A673 (cell line): Measurements from ENCODE around the gene ZNF500. TPM values are rescaled to one million over a fixed set of nuclear protein-coding genes. Genes with fewer than 3 reads are reported as not detected.

Experiments used
- BruUV-seq: library from RNA; stranded (reverse); fragments of 400-500 nt; replicated peaks from 2 replicates; lab custom pipeline; 2021; lab: Mats Ljungman, UMichigan
- CTCF ChIA-PET: fragments of 300-600 bp; sonication (Branson Sonifier 250); formaldehyde crosslinking; loops from one replicate; lab custom pipeline; 2022; ENCODE audit warnings: antibody characterized with exemption; lab: Charles Lee
- POLR2A ChIA-PET: fragments of 300-600 bp; sonication (Branson Sonifier 250); formaldehyde crosslinking; loops from one replicate; lab custom pipeline; 2022; ENCODE audit warnings: antibody characterized with exemption; ENCODE audit not compliant: low non-redundant PET; lab: Charles Lee
- DNase-seq: peaks from one replicate; pipeline ENCODE4 v3.0.0-alpha.2; 2015; ENCODE audit warnings: low spot score
- H3K27ac ChIP-seq: fragments of 200-600 bp; sonication (generic); 2 replicates; pipeline ENCODE4 v1.5.1; 2016; ENCODE audit warnings: mixed run types, low read depth, mild to moderate bottlenecking, mixed read lengths, antibody characterized with exemption, low read length; ENCODE audit not compliant: poor library complexity, severe bottlenecking
- H3K27me3 ChIP-seq: fragments of 200-600 bp; sonication (generic); replicated peaks from 2 replicates; pipeline ENCODE4 v1.6.1; 2017; ENCODE audit warnings: mixed run types, low read depth, mild to moderate bottlenecking, mixed read lengths, antibody characterized with exemption, low read length; ENCODE audit not compliant: insufficient read depth, poor library complexity
- H3K36me3 ChIP-seq: fragments of 200-600 bp; sonication (generic); 2 replicates; pipeline ENCODE4 v1.6.1; 2016; ENCODE audit warnings: mixed run types, mild to moderate bottlenecking, mixed read lengths, antibody characterized with exemption, low read length; ENCODE audit not compliant: insufficient read depth, poor library complexity, severe bottlenecking
- H3K4me1 ChIP-seq: fragments of 200-600 bp; sonication (generic); 2 replicates; pipeline ENCODE4 v1.6.1; 2017; ENCODE audit warnings: mixed run types, mild to moderate bottlenecking, mixed read lengths, antibody characterized with exemption, low read length; ENCODE audit not compliant: insufficient read depth, poor library complexity, severe bottlenecking
- H3K4me3 ChIP-seq: fragments of 200-600 bp; sonication (generic); 2 replicates; pipeline ENCODE4 v1.5.1; 2016; ENCODE audit warnings: low read depth, mixed run types, mild to moderate bottlenecking, mixed read lengths, low read length; ENCODE audit not compliant: poor library complexity, severe bottlenecking
- H3K9me3 ChIP-seq: fragments of 200-600 bp; sonication (generic); 2 replicates; pipeline ENCODE4 v1.6.1; 2016; ENCODE audit warnings: mixed run types, low read depth, mild to moderate bottlenecking, mixed read lengths, antibody characterized with exemption, low read length; ENCODE audit not compliant: poor library complexity, severe bottlenecking
- CTCF ChIP-seq: fragments of 300-800, 200-600 bp; sonication (generic); conservative IDR thresholded peaks from 2 replicates; pipeline ENCODE4 v1.5.1; 2017; ENCODE audit warnings: low read depth, mild to moderate bottlenecking, antibody characterized with exemption, low read length, moderate library complexity, mixed read lengths
- EZH2 ChIP-seq: fragments of 200-600 bp; sonication (generic); IDR thresholded peaks from 2 replicates; pipeline ENCODE4 v1.6.1; 2017; ENCODE audit warnings: borderline replicate concordance, low read depth, mild to moderate bottlenecking, mixed read lengths, antibody characterized with exemption, low read length; ENCODE audit not compliant: poor library complexity, severe bottlenecking
- intact Hi-C: fragments of 100-400 bp; cut with micrococcal nuclease; formaldehyde crosslinking; loops from one replicate; pipeline ENCODE4 v1.10.0; 2022; ENCODE audit not compliant: unreplicated experiment
- total RNA-seq: library from RNA; stranded (reverse); gene quantifications from 2 replicates; pipeline ENCODE4 v1.2.3, GENCODE V29; 2021

ZNF500 gene
- total RNA-seq, 1 experiment from 2014 or later, result 16.8 TPM

DNA sequence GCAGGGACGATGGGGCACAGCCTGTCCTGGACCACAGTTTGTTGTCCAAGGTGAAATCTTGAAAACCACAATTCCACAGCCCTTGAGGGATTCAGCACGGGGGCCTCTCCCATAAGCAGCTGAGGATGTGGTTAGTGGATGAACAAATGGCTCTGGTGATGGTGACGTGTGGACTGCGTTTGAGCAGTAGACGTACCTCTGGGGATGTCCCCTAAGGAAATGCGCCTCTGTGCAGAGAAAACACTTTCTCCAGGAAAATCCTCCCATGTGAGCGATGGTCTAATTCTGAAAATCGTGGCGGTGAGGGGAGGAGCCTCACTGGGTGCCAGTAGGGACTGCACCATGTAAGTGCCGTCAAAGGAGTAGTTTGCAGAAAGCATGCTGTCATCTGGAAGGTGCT is 23.9 kb upstream of the ZNF500 start:
- H3K27ac ChIP-seq, result no peak overlapping the region
- H3K4me1 ChIP-seq, result no peaks in the 10 kb centered on the region
- TF ChIP-seq CTCF, result no peak
- TF ChIP-seq EZH2, result no peak
- H3K36me3 ChIP-seq, result no peaks in the 10 kb centered on the region
- H3K4me3 ChIP-seq, result no peak overlapping the region
- no peak for DNase-seq
- CTCF ChIA-PET, result no interaction called here
- no TSS peak for BruUV-seq
- no peaks in the 10 kb centered on the region for H3K9me3 ChIP-seq
- no peaks in the 10 kb centered on the region for H3K27me3 ChIP-seq
- intact Hi-C loops, result no loop called here
- POLR2A ChIA-PET, result no interaction called here

- Histone ChIP-seq H3K4me3 (no peak overlapping the region), H3K36me3 (no peaks in the 10 kb centered on the region), H3K9me3 (no peaks in the 10 kb centered on the region), H3K27ac (no peak overlapping the region), H3K27me3 (no peaks in the 10 kb centered on the region), H3K4me1 (no peaks in the 10 kb centered on the region)
- intact Hi-C loops, result no loop called here
- TF ChIP-seq CTCF (no peak), EZH2 (no peak)
- DNase-seq, result no peak
- no TSS peak for BruUV-seq
- CTCF ChIA-PET, result no interaction called here
- POLR2A ChIA-PET, result interaction anchor here (0.6 kb wide), 1 partner anchor 13 kb away, joined by 3 read pairs; no protein-coding TSS in a partner anchor
Observed at GRCh38 chr16:4790261-4790660, 23.3 kb upstream of the ZNF500 start.

DNA sequence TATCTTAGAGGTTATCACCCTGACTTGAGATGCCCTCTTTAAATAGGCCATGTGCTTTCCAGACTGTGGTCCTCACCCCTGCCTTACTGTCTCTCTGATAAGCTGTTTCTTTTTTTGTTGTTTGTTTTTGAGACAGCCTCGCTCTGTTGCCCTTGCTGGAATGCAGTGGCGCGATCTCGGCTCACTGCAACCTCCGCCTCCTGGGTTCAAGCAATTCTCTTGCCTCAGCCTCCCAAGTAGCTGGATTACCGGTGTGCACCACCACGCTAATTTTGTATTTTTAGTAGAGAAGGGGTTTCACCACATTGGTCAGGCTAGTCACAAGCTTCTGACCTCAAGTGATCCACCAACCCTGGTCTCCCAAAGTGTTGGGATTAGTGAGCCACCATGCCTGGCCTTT is 21.9 kb upstream of the ZNF500 start:
- DNase-seq, result no peak
- no peak for TF ChIP-seq EZH2
- no peak for TF ChIP-seq CTCF
- BruUV-seq, result no TSS peak
- POLR2A ChIA-PET, result no interaction called here
- Histone ChIP-seq H3K27ac (no peak overlapping the region), H3K4me3 (no peak overlapping the region), H3K9me3 (no peaks in the 10 kb centered on the region), H3K36me3 (no peaks in the 10 kb centered on the region), H3K4me1 (no peaks in the 10 kb centered on the region), H3K27me3 (no peaks in the 10 kb centered on the region)
- intact Hi-C loops, result no loop called here
- CTCF ChIA-PET, result no interaction called here
